Neural progenitor cell (in vitro differentiated cells): ENCODE measurements around the gene NPB.

ENCODE experiments used
- EZH2 ChIP-seq: fragments of 200-600 bp; sonication (generic); IDR thresholded peaks from 2 replicates; pipeline ENCODE4 v1.6.1; 2017; ENCODE audit warnings: antibody characterized with exemption, mild to moderate bottlenecking, moderate library complexity
- TF ChIP-seq, protein P1 (sequence below): fragments of 200-600 bp; sonication (generic); IDR thresholded peaks from 2 replicates; pipeline ENCODE4 v1.5.1; 2017; ENCODE audit warnings: antibody characterized with exemption, mild to moderate bottlenecking

GRCh38 chr17:81931557-81932332 is 29.7 kb downstream of the NPB start:
- TF ChIP-seq EZH2: no peak
- TF ChIP-seq, protein P1, sequence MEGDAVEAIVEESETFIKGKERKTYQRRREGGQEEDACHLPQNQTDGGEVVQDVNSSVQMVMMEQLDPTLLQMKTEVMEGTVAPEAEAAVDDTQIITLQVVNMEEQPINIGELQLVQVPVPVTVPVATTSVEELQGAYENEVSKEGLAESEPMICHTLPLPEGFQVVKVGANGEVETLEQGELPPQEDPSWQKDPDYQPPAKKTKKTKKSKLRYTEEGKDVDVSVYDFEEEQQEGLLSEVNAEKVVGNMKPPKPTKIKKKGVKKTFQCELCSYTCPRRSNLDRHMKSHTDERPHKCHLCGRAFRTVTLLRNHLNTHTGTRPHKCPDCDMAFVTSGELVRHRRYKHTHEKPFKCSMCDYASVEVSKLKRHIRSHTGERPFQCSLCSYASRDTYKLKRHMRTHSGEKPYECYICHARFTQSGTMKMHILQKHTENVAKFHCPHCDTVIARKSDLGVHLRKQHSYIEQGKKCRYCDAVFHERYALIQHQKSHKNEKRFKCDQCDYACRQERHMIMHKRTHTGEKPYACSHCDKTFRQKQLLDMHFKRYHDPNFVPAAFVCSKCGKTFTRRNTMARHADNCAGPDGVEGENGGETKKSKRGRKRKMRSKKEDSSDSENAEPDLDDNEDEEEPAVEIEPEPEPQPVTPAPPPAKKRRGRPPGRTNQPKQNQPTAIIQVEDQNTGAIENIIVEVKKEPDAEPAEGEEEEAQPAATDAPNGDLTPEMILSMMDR: no peak
